Measurements from ENCODE around the gene RHBDF1.

- no peak for TF ChIP-seq CTCF (IDR thresholded peaks at IDR 0.05; ENCODE audit: low read depth, low read length, poor library complexity, severe bottlenecking)
- no peak for TF ChIP-seq EZH2phosphoT487 (IDR thresholded peaks at IDR 0.05; ENCODE audit: borderline replicate concordance, low read length)
Observed at GRCh38 chr16:59440-60059, 12.9 kb downstream of the RHBDF1 start.
